Mesenchymal stem cell (in vitro differentiated cells and primary cell): ENCODE results near the gene RND3.

Experiments used
- DNase-seq: peaks from one replicate; pipeline ENCODE4 v3.0.0-alpha.2; 2013
- H2AFZ ChIP-seq: one replicate; pipeline ENCODE4 v1.6.1; 2013; ENCODE audit warnings: low read depth, mild to moderate bottlenecking, control low read depth, inconsistent platforms, low read length, moderate library complexity
- H2AK5ac ChIP-seq: 2 replicates; pipeline ENCODE4 v1.6.1; 2013; ENCODE audit warnings: low read length, moderate library complexity, mild to moderate bottlenecking, inconsistent platforms; ENCODE audit not compliant: severe bottlenecking
- H2BK120ac ChIP-seq: one replicate; pipeline ENCODE4 v1.6.1; 2013; ENCODE audit warnings: low read depth, mild to moderate bottlenecking, inconsistent platforms, low read length, moderate library complexity
- H2BK12ac ChIP-seq, 2 experiments: one replicate each; pipeline ENCODE4 v1.6.1; 2013; ENCODE audit warnings: inconsistent platforms in 2 of 2, low read length in 2 of 2, mild to moderate bottlenecking in 2 of 2, moderate library complexity in 2 of 2, control low read depth in 1 of 2
- H2BK15ac ChIP-seq: one replicate; pipeline ENCODE4 v1.6.1; 2013; ENCODE audit warnings: mild to moderate bottlenecking, low read depth, inconsistent platforms; ENCODE audit not compliant: poor library complexity, severe bottlenecking
- H2BK5ac ChIP-seq: 2 replicates; pipeline ENCODE4 v1.6.1; 2013; ENCODE audit warnings: low read depth, mild to moderate bottlenecking, low read length, control low read depth, inconsistent platforms; ENCODE audit not compliant: poor library complexity, severe bottlenecking
- H3K14ac ChIP-seq, 2 experiments: one replicate each; pipeline ENCODE4 v1.6.1; 2013; ENCODE audit warnings: inconsistent platforms in 2 of 2, low read length in 2 of 2, control low read depth in 1 of 2, mild to moderate bottlenecking in 1 of 2, moderate library complexity in 1 of 2
- H3K18ac ChIP-seq, 2 experiments: one replicate each; pipeline ENCODE4 v1.6.1; 2013; ENCODE audit warnings: inconsistent platforms in 2 of 2, low read length in 2 of 2, control low read depth in 1 of 2, low read depth in 1 of 2, mild to moderate bottlenecking in 1 of 2
- H3K23ac ChIP-seq, 2 experiments: one replicate each; pipeline ENCODE4 v1.6.1; 2013; ENCODE audit warnings: inconsistent platforms in 2 of 2, low read length in 2 of 2, mild to moderate bottlenecking in 2 of 2, moderate library complexity in 2 of 2, control low read depth in 1 of 2
- H3K27ac ChIP-seq: 2 replicates; pipeline ENCODE4 v1.5.1; 2013; ENCODE audit warnings: mild to moderate bottlenecking, moderate library complexity, low read length, control low read depth, inconsistent platforms; ENCODE audit not compliant: poor library complexity, severe bottlenecking
- H3K27me3 ChIP-seq, 2 experiments: 2 replicates each; pipeline versions ENCODE4 v1.6.1 to v1.7.0; 2013; ENCODE audit warnings: low read length in 2 of 2, mild to moderate bottlenecking in 2 of 2, moderate library complexity in 2 of 2, control low read depth in 1 of 2, inconsistent platforms in 1 of 2; ENCODE audit not compliant: control insufficient read depth in 1 of 2, insufficient read depth in 1 of 2
- H3K36me3 ChIP-seq, 2 experiments: 2 replicates each; pipeline versions ENCODE4 v1.6.1 to v1.7.0; 2013; ENCODE audit warnings: low read length in 2 of 2, control low read depth in 1 of 2, inconsistent platforms in 1 of 2, low read depth in 1 of 2, mild to moderate bottlenecking in 1 of 2; ENCODE audit not compliant: insufficient read depth in 2 of 2, control insufficient read depth in 1 of 2
- H3K4ac ChIP-seq, 2 experiments: one replicate each; pipeline ENCODE4 v1.6.1; 2013; ENCODE audit warnings: inconsistent platforms in 2 of 2, low read length in 2 of 2, mild to moderate bottlenecking in 2 of 2, moderate library complexity in 2 of 2, control low read depth in 1 of 2, low read depth in 1 of 2
- H3K4me1 ChIP-seq: 2 replicates; pipeline ENCODE4 v1.6.1; 2013; ENCODE audit warnings: low read depth, low read length, control low read depth; ENCODE audit not compliant: control insufficient read depth, insufficient read depth
- H3K4me2 ChIP-seq: 2 replicates; pipeline ENCODE4 v1.6.1; 2013; ENCODE audit warnings: low read length, mild to moderate bottlenecking, inconsistent platforms; ENCODE audit not compliant: poor library complexity, severe bottlenecking
- H3K4me3 ChIP-seq, 2 experiments: 2 replicates each; pipeline versions ENCODE4 v1.5.1 to v1.7.0; 2013; ENCODE audit warnings: low read length in 2 of 2, mild to moderate bottlenecking in 2 of 2, control low read depth in 1 of 2, low read depth in 1 of 2; ENCODE audit not compliant: insufficient read depth in 1 of 2
- H3K79me1 ChIP-seq: replicated peaks from 2 replicates; pipeline ENCODE4 v1.6.1; 2013; ENCODE audit warnings: mild to moderate bottlenecking, control low read depth, low read length, inconsistent platforms; ENCODE audit not compliant: poor library complexity, severe bottlenecking
- H3K9ac ChIP-seq: 2 replicates; pipeline ENCODE4 v1.7.0; 2013; ENCODE audit warnings: mild to moderate bottlenecking, low read length, moderate library complexity
- H3K9me3 ChIP-seq: 2 replicates; pipeline ENCODE4 v1.7.0; 2013; ENCODE audit warnings: mild to moderate bottlenecking, low read length; ENCODE audit not compliant: control insufficient read depth
- H4K8ac ChIP-seq: one replicate; pipeline ENCODE4 v1.6.1; 2013; ENCODE audit warnings: inconsistent platforms, mild to moderate bottlenecking, low read length, moderate library complexity
- H4K91ac ChIP-seq: one replicate; pipeline ENCODE4 v1.6.1; 2013; ENCODE audit warnings: mild to moderate bottlenecking, low read length, inconsistent platforms
- WGBS: methylation state at CpG from one replicate; pipeline ENCODE4 v1.1.7; 2013; ENCODE audit warnings: mixed read lengths; 5-methylcytosine and 5-hydroxymethylcytosine counted together

The RND3 gene

GRCh38 chr2:150425121-150425955, 62.1 kb downstream of the RND3 start:
- Histone ChIP-seq H4K91ac (peak overlapping the region; percentile 96), H4K8ac (peak overlapping the region; percentile 94), H2BK120ac (peak overlapping the region; percentile 93), H2AFZ (no peak overlapping the region), H2BK15ac (peak overlapping the region; percentile 78), H3K79me1 (no peaks in the 10 kb centered on the region), H2AK5ac (peak overlapping the region; percentile 49), H3K36me3 (no peaks in the 10 kb centered on the region), H2BK5ac (no peak overlapping the region), H3K18ac (peak overlapping the region; percentile 81 to 85), H3K4me1 (no peaks in the 10 kb centered on the region), H3K14ac (peak overlapping the region in 1 of 2 experiments; percentile 18), H3K9ac (no peak overlapping the region), H2BK12ac (peak overlapping the region; percentile 89 to 99), H3K9me3 (no peaks in the 10 kb centered on the region), H3K27me3 (no peaks in the 10 kb centered on the region), H3K4ac (peak overlapping the region; percentile 77 to 90), H3K23ac (no peak overlapping the region), H3K4me3 (no peak overlapping the region), H3K4me2 (no peak overlapping the region), H3K27ac (no peak overlapping the region)
- WGBS: 67% methylated on average over 22 of the region's 22 CpGs
- peak; percentile 52 for DNase-seq

- no peak overlapping the region for H3K27ac ChIP-seq
- H3K4me1 ChIP-seq: no peaks in the 10 kb centered on the region
- no peak overlapping the region for H2BK5ac ChIP-seq
- H3K79me1 ChIP-seq: no peaks in the 10 kb centered on the region
- no peak overlapping the region for H2AFZ ChIP-seq
- no peak overlapping the region for H4K91ac ChIP-seq
- H3K27me3 ChIP-seq: no peaks in the 10 kb centered on the region
- no peak overlapping the region for H3K23ac ChIP-seq
- no peak overlapping the region for H2BK120ac ChIP-seq
- H2BK12ac ChIP-seq: peak overlapping the region in 1 of 2 experiments; percentile 42
- no peak overlapping the region for H2BK15ac ChIP-seq
- H2AK5ac ChIP-seq: no peak overlapping the region
- no peaks in the 10 kb centered on the region for H3K9me3 ChIP-seq
- no peak overlapping the region for H3K4me3 ChIP-seq
- no peak overlapping the region for H3K14ac ChIP-seq
- no peak overlapping the region for H3K9ac ChIP-seq
- H3K36me3 ChIP-seq: no peaks in the 10 kb centered on the region
- no peak overlapping the region for H3K4me2 ChIP-seq
- 9% methylated on average over 6 of the region's 6 CpGs for WGBS
- H3K18ac ChIP-seq: peak overlapping the region in 1 of 2 experiments; percentile 66
- no peak overlapping the region for H4K8ac ChIP-seq
- H3K4ac ChIP-seq: no peak overlapping the region
- peak; percentile 88 for DNase-seq
Measured at GRCh38 chr2:150424406-150424805, 63.1 kb downstream of the RND3 start.

GRCh38 chr2:150421126-150421651, 66.3 kb downstream of the RND3 start:
- H3K27ac ChIP-seq: no peak overlapping the region
- H3K27me3 ChIP-seq: no peaks in the 10 kb centered on the region
- no peak overlapping the region for H3K4ac ChIP-seq
- H4K91ac ChIP-seq: no peak overlapping the region
- H3K4me1 ChIP-seq: no peaks in the 10 kb centered on the region
- H2BK120ac ChIP-seq: no peak overlapping the region
- H2BK5ac ChIP-seq: no peak overlapping the region
- no peaks in the 10 kb centered on the region for H3K36me3 ChIP-seq
- H2BK15ac ChIP-seq: no peak overlapping the region
- no peak overlapping the region for H3K4me2 ChIP-seq
- H3K14ac ChIP-seq: no peak overlapping the region
- H3K79me1 ChIP-seq: no peaks in the 10 kb centered on the region
- no peak overlapping the region for H2AFZ ChIP-seq
- no peak overlapping the region for H3K23ac ChIP-seq
- no peak overlapping the region for H3K18ac ChIP-seq
- DNase-seq: no peak
- H4K8ac ChIP-seq: no peak overlapping the region
- H3K9ac ChIP-seq: no peak overlapping the region
- no peak overlapping the region for H2AK5ac ChIP-seq
- H3K4me3 ChIP-seq: no peak overlapping the region
- H3K9me3 ChIP-seq: no peaks in the 10 kb centered on the region
- no peak overlapping the region for H2BK12ac ChIP-seq

- H3K9me3 ChIP-seq: no peaks in the 10 kb centered on the region
- no peak overlapping the region for H4K8ac ChIP-seq
- H2BK15ac ChIP-seq: no peak overlapping the region
- H3K4ac ChIP-seq: no peak overlapping the region
- no peak overlapping the region for H2AFZ ChIP-seq
- no peak overlapping the region for H3K4me3 ChIP-seq
- no peak overlapping the region for H3K23ac ChIP-seq
- no peaks in the 10 kb centered on the region for H3K27me3 ChIP-seq
- H3K9ac ChIP-seq: no peak overlapping the region
- H3K36me3 ChIP-seq: no peaks in the 10 kb centered on the region
- H2AK5ac ChIP-seq: no peak overlapping the region
- no peaks in the 10 kb centered on the region for H3K4me1 ChIP-seq
- peak overlapping the region in 1 of 2 experiments; percentile 63 for H2BK12ac ChIP-seq
- H4K91ac ChIP-seq: no peak overlapping the region
- H3K79me1 ChIP-seq: no peaks in the 10 kb centered on the region
- H2BK120ac ChIP-seq: no peak overlapping the region
- H3K4me2 ChIP-seq: no peak overlapping the region
- H3K14ac ChIP-seq: no peak overlapping the region
- H3K27ac ChIP-seq: no peak overlapping the region
- WGBS: no CpG with 5 or more reads among the region's 1 CpG
- no peak overlapping the region for H2BK5ac ChIP-seq
- no peak for DNase-seq
- no peak overlapping the region for H3K18ac ChIP-seq
Measured at GRCh38 chr2:150418916-150419315, 68.6 kb downstream of the RND3 start.
